Measurements from ENCODE around the gene NUDT8.

- TF ChIP-seq POLR2AphosphoS2 (IDR thresholded peaks at IDR 0.05; ENCODE audit: low read depth, low read length), result no peak
- no peak for TF ChIP-seq USF2 (IDR thresholded peaks at IDR 0.05; ENCODE audit: borderline replicate concordance, low read depth, low read length)
- TF ChIP-seq TAF1 (IDR thresholded peaks at IDR 0.05; ENCODE audit: borderline replicate concordance, low read depth, low read length), result no peak
- TF ChIP-seq, protein P1, sequence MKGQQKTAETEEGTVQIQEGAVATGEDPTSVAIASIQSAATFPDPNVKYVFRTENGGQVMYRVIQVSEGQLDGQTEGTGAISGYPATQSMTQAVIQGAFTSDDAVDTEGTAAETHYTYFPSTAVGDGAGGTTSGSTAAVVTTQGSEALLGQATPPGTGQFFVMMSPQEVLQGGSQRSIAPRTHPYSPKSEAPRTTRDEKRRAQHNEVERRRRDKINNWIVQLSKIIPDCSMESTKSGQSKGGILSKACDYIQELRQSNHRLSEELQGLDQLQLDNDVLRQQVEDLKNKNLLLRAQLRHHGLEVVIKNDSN (IDR thresholded peaks at IDR 0.05; ENCODE audit: borderline replicate concordance, extremely low read length, insufficient read depth, low read depth, low read length), result no peak
- no peak for TF ChIP-seq KDM1A (IDR thresholded peaks at IDR 0.05; ENCODE audit: borderline replicate concordance)
- no peak for TF ChIP-seq ZBED1 (IDR thresholded peaks at IDR 0.05; ENCODE audit: borderline replicate concordance)
Measured at GRCh38 chr11:67581469-67581868, 48.3 kb downstream of the NUDT8 start.
